Brain microvascular endothelial cell (primary cell): ENCODE results near the gene PRRG1.
"Not testable (repeated sequence)": the region's sequence is repeated elsewhere in the genome, so short reads cannot be mapped to it uniquely, and the experiment has no call there.

Source experiments
- DNase-seq: peaks from one replicate; pipeline ENCODE4 v3.0.0-alpha.2; 2020
- H3K27ac ChIP-seq: fragments of 250-450 bp; sonication (Bioruptor Pico); 2 replicates; pipeline ENCODE4 v1.5.1; 2020; ENCODE audit warnings: mild to moderate bottlenecking, moderate library complexity
- H3K27me3 ChIP-seq: fragments of 250-450 bp; sonication (Bioruptor Pico); replicated peaks from 2 replicates; pipeline ENCODE4 v1.5.1; 2020; ENCODE audit warnings: mild to moderate bottlenecking
- H3K36me3 ChIP-seq: fragments of 250-450 bp; sonication (Bioruptor Pico); replicated peaks from 2 replicates; pipeline ENCODE4 v1.5.1; 2020; ENCODE audit warnings: mild to moderate bottlenecking
- H3K4me3 ChIP-seq: 2 replicates; pipeline ENCODE4 v1.5.1; 2011; ENCODE audit warnings: low read depth, mild to moderate bottlenecking, control low read depth, low read length, moderate library complexity
- in situ Hi-C: cut with HindIII; loops from 2 replicates; pipeline ENCODE4 v1.10.0; 2017; ENCODE audit warnings: low sequenced_read_pairs, low pct_ligation_motif_present
- TF ChIP-seq, protein P1 (sequence below): IDR thresholded peaks from 2 replicates; pipeline ENCODE4 v1.5.1; 2011; ENCODE audit warnings: low read depth, mild to moderate bottlenecking, moderate library complexity, low read length, control low read depth, inconsistent platforms; ENCODE audit errors: missing control alignments

The PRRG1 gene

DNA sequence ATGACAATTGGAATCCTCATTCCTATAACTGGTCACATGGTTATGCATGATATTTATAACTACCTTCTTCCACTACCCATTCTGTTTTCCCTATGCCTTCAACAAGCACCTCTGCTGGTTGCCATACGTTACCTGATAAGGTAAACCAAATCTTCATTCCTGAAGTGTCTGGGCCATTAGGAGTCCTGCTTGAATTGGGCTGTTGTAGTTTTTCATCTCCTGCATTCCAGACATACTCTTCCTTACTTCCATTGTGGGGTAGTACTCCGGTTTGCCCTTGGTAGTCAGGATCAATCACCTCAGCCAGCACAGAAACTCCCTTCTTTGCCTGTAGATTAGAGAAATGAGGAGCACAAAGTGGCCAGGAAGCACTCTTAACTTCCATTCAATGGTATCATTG is 113.2 kb downstream of the PRRG1 start:
- Histone ChIP-seq H3K27me3 (no peaks in the 10 kb centered on the region), H3K36me3 (no peaks in the 10 kb centered on the region), H3K27ac (no peak overlapping the region), H3K4me3 (no peak overlapping the region)
- in situ Hi-C loops = no loop called here
- no peak for DNase-seq
- TF ChIP-seq, protein P1, sequence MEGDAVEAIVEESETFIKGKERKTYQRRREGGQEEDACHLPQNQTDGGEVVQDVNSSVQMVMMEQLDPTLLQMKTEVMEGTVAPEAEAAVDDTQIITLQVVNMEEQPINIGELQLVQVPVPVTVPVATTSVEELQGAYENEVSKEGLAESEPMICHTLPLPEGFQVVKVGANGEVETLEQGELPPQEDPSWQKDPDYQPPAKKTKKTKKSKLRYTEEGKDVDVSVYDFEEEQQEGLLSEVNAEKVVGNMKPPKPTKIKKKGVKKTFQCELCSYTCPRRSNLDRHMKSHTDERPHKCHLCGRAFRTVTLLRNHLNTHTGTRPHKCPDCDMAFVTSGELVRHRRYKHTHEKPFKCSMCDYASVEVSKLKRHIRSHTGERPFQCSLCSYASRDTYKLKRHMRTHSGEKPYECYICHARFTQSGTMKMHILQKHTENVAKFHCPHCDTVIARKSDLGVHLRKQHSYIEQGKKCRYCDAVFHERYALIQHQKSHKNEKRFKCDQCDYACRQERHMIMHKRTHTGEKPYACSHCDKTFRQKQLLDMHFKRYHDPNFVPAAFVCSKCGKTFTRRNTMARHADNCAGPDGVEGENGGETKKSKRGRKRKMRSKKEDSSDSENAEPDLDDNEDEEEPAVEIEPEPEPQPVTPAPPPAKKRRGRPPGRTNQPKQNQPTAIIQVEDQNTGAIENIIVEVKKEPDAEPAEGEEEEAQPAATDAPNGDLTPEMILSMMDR = no peak

DNA sequence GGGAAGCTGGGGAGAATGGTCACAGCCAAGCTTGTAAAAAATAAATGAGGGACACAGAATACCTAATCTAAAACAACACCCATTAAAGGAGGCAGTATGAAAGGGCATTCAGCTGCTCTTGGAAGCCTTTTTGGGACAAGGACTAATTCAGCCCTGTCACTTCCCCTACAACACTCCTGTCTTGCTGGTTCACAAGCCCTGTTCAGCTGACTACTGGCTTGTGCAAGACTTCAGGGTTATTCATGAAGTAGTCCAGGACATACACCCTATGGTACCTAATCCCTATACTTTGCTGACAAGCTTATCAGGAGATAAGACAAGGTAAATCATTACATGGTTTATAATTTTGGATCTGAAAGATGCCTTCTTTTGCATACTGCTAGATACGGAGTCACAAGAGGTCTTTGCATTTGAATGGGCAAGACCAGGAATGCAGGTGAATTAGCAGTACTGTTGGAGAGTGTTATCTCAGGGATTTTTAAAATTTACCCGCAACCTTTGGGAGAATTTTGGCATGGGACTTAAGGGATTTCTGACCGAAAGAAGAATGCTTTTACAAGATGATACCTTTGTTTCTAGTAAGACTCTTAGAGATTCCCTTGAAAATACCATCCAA is 119.1 kb downstream of the PRRG1 start:
- TF ChIP-seq, protein P1 = no peak
- Histone ChIP-seq H3K36me3 (no peaks in the 10 kb centered on the region), H3K27me3 (no peaks in the 10 kb centered on the region), H3K4me3 (no peak overlapping the region), H3K27ac (no peak overlapping the region)
- no peak for DNase-seq
- in situ Hi-C loops = no loop called here

- no peak for DNase-seq
- no peaks in the 10 kb centered on the region for H3K27me3 ChIP-seq
- in situ Hi-C loops = no loop called here
- H3K4me3 ChIP-seq = no peak overlapping the region
- TF ChIP-seq, protein P1 = no peak
- H3K36me3 ChIP-seq = no peaks in the 10 kb centered on the region
- no peak overlapping the region for H3K27ac ChIP-seq
These were observed 121.5 kb downstream of the PRRG1 start for GRCh38 chrX:37470711-37471110.

DNA sequence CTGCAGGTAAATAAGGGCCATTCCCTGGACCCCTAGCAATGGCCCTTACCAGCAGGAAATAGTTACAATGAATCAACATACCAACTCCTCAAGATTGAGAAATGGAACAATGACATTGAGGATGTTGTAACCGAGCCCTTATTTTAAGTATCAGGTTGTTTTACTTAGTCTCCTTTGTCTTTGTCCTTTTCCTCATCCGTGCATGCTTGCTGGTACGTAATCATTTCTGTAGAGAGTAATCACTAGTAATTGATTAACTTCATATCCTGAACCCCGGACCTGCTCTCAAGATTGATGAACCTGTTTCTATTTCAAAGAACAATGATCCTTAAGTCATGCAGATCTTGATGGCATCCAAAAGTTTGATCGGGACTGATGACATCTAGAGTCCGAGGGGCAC is 123.7 kb downstream of the PRRG1 start:
- in situ Hi-C loops = no loop called here
- no peaks in the 10 kb centered on the region for H3K36me3 ChIP-seq
- TF ChIP-seq, protein P1 = no peak
- H3K27me3 ChIP-seq = no peaks in the 10 kb centered on the region
- no peak overlapping the region for H3K27ac ChIP-seq
- no peak overlapping the region for H3K4me3 ChIP-seq
- no peak for DNase-seq

- Histone ChIP-seq H3K27me3 (no peaks in the 10 kb centered on the region), H3K4me3 (no peak overlapping the region), H3K36me3 (no peaks in the 10 kb centered on the region), H3K27ac (no peak overlapping the region)
- DNase-seq = no peak
- in situ Hi-C loops = no loop called here
- TF ChIP-seq, protein P1 = no peak
These were observed 125.3 kb downstream of the PRRG1 start for GRCh38 chrX:37474478-37474877.

DNA sequence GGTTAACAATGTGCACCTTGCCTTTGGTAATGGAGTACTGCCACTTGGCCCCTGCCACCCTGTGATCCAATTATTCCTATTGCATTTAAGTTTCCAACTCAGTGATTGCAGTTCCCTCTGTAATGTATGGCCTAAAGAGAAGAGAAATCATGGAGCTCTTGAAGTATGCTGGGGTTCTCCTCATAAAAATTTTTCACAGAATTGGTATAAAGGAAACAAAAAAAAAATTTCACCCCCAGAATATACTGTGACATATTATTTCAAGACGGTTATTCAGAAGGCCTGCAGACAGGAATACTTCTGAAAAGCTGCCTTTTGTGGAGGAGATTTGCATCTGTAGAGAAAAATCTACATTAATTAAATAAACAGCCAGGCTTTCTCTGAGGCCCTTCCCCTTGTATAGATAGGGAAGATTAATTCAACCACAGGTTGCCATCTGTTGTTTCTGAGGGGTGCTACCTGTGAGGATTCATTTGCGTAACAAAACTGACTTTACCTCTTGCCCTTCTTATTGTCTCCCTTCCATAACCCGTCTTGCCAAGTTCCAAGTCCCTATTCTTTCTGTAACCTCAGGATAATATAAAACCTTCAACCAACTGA is 127.5 kb downstream of the PRRG1 start:
- TF ChIP-seq, protein P1 = no peak
- Histone ChIP-seq H3K36me3 (no peaks in the 10 kb centered on the region), H3K27ac (no peak overlapping the region)

GRCh38 chrX:37484335-37484734 is 135.2 kb downstream of the PRRG1 start:
- H3K36me3 ChIP-seq, H3K4me3 ChIP-seq, H3K27me3 ChIP-seq, H3K27ac ChIP-seq, DNase-seq, in situ Hi-C loops: not testable (repeated sequence)

More for the DNA sequence above, 127.5 kb downstream of the PRRG1 start:
- Histone ChIP-seq H3K4me3 (no peak overlapping the region), H3K27me3 (no peaks in the 10 kb centered on the region)
- in situ Hi-C loops = no loop called here
- no peak for DNase-seq
